ENCODE data around the gene COMP.
"Not testable (repeated sequence)": the region's sequence is repeated elsewhere in the genome, so short reads cannot be mapped to it uniquely, and the experiment has no call there.

COMP gene

GRCh38 chr19:18735752-18736151 is 55.4 kb downstream of the COMP start:
- no peak overlapping the region for H3K9ac ChIP-seq (ENCODE audit: low read length)
- no peak overlapping the region for H3K4me3 ChIP-seq (ENCODE audit: low read length)
- H3K9me3 ChIP-seq (ENCODE audit: control insufficient read depth, low read length): no peaks in the 10 kb centered on the region
- no peaks in the 10 kb centered on the region for H3K36me3 ChIP-seq (ENCODE audit: control insufficient read depth, insufficient read depth, low read length)
- peaks cover 63% of the 10 kb centered on the region for H3K4me1 ChIP-seq (ENCODE audit: control insufficient read depth, insufficient read depth, low read length)
- no peaks in the 10 kb centered on the region for H3K27me3 ChIP-seq (ENCODE audit: control insufficient read depth, insufficient read depth, low read length)

GRCh38 chr19:18735324-18735723 is 55.8 kb downstream of the COMP start:
- Histone ChIP-seq H3K9ac (ENCODE audit: low read length) (no peak overlapping the region), H3K36me3 (ENCODE audit: control insufficient read depth, insufficient read depth, low read length) (no peaks in the 10 kb centered on the region), H3K4me1 (ENCODE audit: control insufficient read depth, insufficient read depth, low read length) (peaks cover 59% of the 10 kb centered on the region), H3K27me3 (ENCODE audit: control insufficient read depth, insufficient read depth, low read length) (no peaks in the 10 kb centered on the region), H3K4me3 (ENCODE audit: low read length) (no peak overlapping the region), H3K9me3 (ENCODE audit: control insufficient read depth, low read length) (no peaks in the 10 kb centered on the region)

- H3K36me3 ChIP-seq (ENCODE audit: control insufficient read depth, insufficient read depth, low read length); H3K4me3 ChIP-seq (ENCODE audit: low read length); H3K27me3 ChIP-seq (ENCODE audit: control insufficient read depth, insufficient read depth, low read length); H3K9ac ChIP-seq (ENCODE audit: low read length); H3K9me3 ChIP-seq (ENCODE audit: control insufficient read depth, low read length): not testable (repeated sequence)
- H3K4me1 ChIP-seq (ENCODE audit: control insufficient read depth, insufficient read depth, low read length): peaks cover 46% of the 10 kb centered on the region
Measured at GRCh38 chr19:18733762-18734332, 57.3 kb downstream of the COMP start.

- Histone ChIP-seq H3K4me1 (ENCODE audit: control insufficient read depth, insufficient read depth, low read length) (peaks cover 40% of the 10 kb centered on the region), H3K4me3 (ENCODE audit: low read length) (no peak overlapping the region), H3K36me3 (ENCODE audit: control insufficient read depth, insufficient read depth, low read length) (no peaks in the 10 kb centered on the region), H3K9ac (ENCODE audit: low read length) (peak overlapping the region; percentile 41), H3K9me3 (ENCODE audit: control insufficient read depth, low read length) (no peaks in the 10 kb centered on the region), H3K27me3 (ENCODE audit: control insufficient read depth, insufficient read depth, low read length) (no peaks in the 10 kb centered on the region)
Measured at GRCh38 chr19:18733196-18733647, 57.9 kb downstream of the COMP start.

Data from mucosa of stomach (tissue), 1 donor.